HG03064 (cell line): ENCODE measurements around the gene CHCHD5.
"Not testable (repeated sequence)": the region's sequence is repeated elsewhere in the genome, so short reads cannot be mapped to it uniquely, and the experiment has no call there.

ENCODE experiments used
- ATAC-seq: cut with Tn5 transposase; IDR thresholded peaks from one replicate; pipeline ENCODE4 v1.9.1; 2021; ENCODE audit warnings: low read depth; ENCODE audit not compliant: unreplicated experiment

CHCHD5 gene

GRCh38 chr2:112585873-112586464, 1.6 kb downstream of the CHCHD5 start:
- ATAC-seq = no peak

GRCh38 chr2:112588611-112589045, 4.2 kb downstream of the CHCHD5 start:
- ATAC-seq = no peak

GRCh38 chr2:112591413-112591812, 7.0 kb downstream of the CHCHD5 start:
- no peak for ATAC-seq

- ATAC-seq = no peak
Measured at GRCh38 chr2:112593736-112594135, 9.3 kb downstream of the CHCHD5 start.

- no peak for ATAC-seq
Measured at GRCh38 chr2:112597537-112598322, 13.3 kb downstream of the CHCHD5 start.

- ATAC-seq = no peak
Measured at GRCh38 chr2:112600634-112601033, 16.2 kb downstream of the CHCHD5 start.

- ATAC-seq = no peak
Measured at GRCh38 chr2:112601754-112602153, 17.3 kb downstream of the CHCHD5 start.

GRCh38 chr2:112602917-112603316, 18.5 kb downstream of the CHCHD5 start:
- ATAC-seq = no peak

GRCh38 chr2:112603731-112604130, 19.3 kb downstream of the CHCHD5 start:
- no peak for ATAC-seq

GRCh38 chr2:112604952-112605351, 20.5 kb downstream of the CHCHD5 start:
- no peak for ATAC-seq

GRCh38 chr2:112605926-112606325, 21.5 kb downstream of the CHCHD5 start:
- no peak for ATAC-seq

- ATAC-seq = no peak
Measured at GRCh38 chr2:112606547-112606946, 22.1 kb downstream of the CHCHD5 start.

GRCh38 chr2:112607680-112608438, 23.4 kb downstream of the CHCHD5 start:
- ATAC-seq = no peak

GRCh38 chr2:112609320-112609719, 24.9 kb downstream of the CHCHD5 start:
- ATAC-seq = not testable (repeated sequence)

- ATAC-seq = not testable (repeated sequence)
Measured at GRCh38 chr2:112612283-112612682, 27.9 kb downstream of the CHCHD5 start.

GRCh38 chr2:112614201-112614840, 29.9 kb downstream of the CHCHD5 start:
- no peak for ATAC-seq

- ATAC-seq = no peak
Measured at GRCh38 chr2:112615051-112615450, 30.6 kb downstream of the CHCHD5 start.

GRCh38 chr2:112615798-112616197, 31.4 kb downstream of the CHCHD5 start:
- not testable (repeated sequence) for ATAC-seq

- ATAC-seq = no peak
Measured at GRCh38 chr2:112618383-112618782, 34.0 kb downstream of the CHCHD5 start.

GRCh38 chr2:112621790-112622527, 37.5 kb downstream of the CHCHD5 start:
- no peak for ATAC-seq
